ENCODE results near the gene ATL2.
"Not testable (repeated sequence)": the region's sequence is repeated elsewhere in the genome, so short reads cannot be mapped to it uniquely, and the experiment has no call there.

ATL2 gene

DNA sequence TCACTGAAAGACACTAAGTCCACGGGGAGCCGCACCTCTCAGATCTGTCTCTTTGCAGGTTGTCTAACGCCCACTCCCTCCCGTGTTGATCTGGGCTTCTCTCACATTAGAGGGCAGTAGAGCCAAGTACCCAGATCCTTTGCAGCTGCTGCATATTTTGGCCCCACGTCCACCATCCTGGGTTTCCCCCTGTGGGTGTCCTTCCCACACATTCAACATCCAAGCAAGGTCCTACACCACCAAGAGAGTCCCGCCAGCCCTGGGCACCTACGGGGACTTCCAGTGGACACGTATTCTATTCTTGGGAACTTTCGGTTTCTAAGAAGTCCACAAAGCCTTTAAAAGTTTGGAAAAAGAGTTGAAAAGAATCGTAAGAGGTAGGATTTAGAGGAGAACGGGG, 116.6 kb downstream of the ATL2 start:
- Histone ChIP-seq H3K4me1 (ENCODE audit: control insufficient read depth, insufficient read depth, low read length) (peaks cover 10% of the 10 kb centered on the region), H3K9me3 (ENCODE audit: control insufficient read depth, insufficient read depth, low read depth, low read length) (no peaks in the 10 kb centered on the region), H3K4me3 (ENCODE audit: low read depth, low read length) (no peak overlapping the region), H3K27ac (ENCODE audit: extremely low read depth, low read depth, low read length) (no peak overlapping the region), H3K36me3 (ENCODE audit: control insufficient read depth in 2 of 2, insufficient read depth in 1 of 2, low read length in 2 of 2) (no peaks in the 10 kb centered on the region)
- TF ChIP-seq, protein P1, sequence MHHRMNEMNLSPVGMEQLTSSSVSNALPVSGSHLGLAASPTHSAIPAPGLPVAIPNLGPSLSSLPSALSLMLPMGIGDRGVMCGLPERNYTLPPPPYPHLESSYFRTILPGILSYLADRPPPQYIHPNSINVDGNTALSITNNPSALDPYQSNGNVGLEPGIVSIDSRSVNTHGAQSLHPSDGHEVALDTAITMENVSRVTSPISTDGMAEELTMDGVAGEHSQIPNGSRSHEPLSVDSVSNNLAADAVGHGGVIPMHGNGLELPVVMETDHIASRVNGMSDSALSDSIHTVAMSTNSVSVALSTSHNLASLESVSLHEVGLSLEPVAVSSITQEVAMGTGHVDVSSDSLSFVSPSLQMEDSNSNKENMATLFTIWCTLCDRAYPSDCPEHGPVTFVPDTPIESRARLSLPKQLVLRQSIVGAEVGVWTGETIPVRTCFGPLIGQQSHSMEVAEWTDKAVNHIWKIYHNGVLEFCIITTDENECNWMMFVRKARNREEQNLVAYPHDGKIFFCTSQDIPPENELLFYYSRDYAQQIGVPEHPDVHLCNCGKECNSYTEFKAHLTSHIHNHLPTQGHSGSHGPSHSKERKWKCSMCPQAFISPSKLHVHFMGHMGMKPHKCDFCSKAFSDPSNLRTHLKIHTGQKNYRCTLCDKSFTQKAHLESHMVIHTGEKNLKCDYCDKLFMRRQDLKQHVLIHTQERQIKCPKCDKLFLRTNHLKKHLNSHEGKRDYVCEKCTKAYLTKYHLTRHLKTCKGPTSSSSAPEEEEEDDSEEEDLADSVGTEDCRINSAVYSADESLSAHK (tag by site-specific recombination; IDR thresholded peaks at IDR 0.05) = no peak
- TF ChIP-seq EGR2 (tag by site-specific recombination; IDR thresholded peaks at IDR 0.05; ENCODE audit: low read depth) (peak; percentile 61), ZFHX2 (tag by site-specific recombination; conservative IDR thresholded peaks at IDR 0.05) (peak; percentile 63)
- ChIA-PET CTCF (interaction anchor here (0.9 kb wide), 1 partner anchor 14 kb away, joined by 5 read pairs; no protein-coding TSS in a partner anchor), POLR2A (no interaction called here)

DNA sequence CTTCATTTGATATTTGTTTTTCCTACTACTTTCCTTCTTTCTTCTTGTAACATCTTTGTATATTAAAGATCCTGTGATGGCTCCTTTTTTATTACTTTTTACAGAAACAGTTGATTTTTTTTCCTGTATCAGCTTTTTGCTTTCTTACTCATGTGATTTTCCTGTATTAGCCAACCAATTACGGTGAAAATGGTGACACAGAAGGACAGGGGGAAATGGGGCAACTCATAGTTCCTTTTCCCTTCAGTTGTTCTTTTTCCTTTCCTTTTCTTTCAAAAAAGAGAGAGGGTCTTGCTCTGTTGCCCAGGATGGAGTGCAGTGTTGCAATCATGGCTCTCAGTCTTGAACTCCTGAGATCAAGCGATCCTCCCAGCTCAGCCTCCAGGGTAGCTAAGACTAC, 117.8 kb downstream of the ATL2 start:
- Histone ChIP-seq H3K9me3 (ENCODE audit: control insufficient read depth, insufficient read depth, low read depth, low read length) (no peaks in the 10 kb centered on the region), H3K4me1 (ENCODE audit: control insufficient read depth, insufficient read depth, low read length) (peaks cover 3% of the 10 kb centered on the region), H3K36me3 (ENCODE audit: control insufficient read depth in 2 of 2, insufficient read depth in 1 of 2, low read length in 2 of 2) (no peaks in the 10 kb centered on the region), H3K27ac (ENCODE audit: extremely low read depth, low read depth, low read length) (no peak overlapping the region), H3K4me3 (ENCODE audit: low read depth, low read length) (no peak overlapping the region)
- TF ChIP-seq ZNF843 (tag by site-specific recombination; IDR thresholded peaks at IDR 0.05) = no peak
- TF ChIP-seq, protein P2, sequence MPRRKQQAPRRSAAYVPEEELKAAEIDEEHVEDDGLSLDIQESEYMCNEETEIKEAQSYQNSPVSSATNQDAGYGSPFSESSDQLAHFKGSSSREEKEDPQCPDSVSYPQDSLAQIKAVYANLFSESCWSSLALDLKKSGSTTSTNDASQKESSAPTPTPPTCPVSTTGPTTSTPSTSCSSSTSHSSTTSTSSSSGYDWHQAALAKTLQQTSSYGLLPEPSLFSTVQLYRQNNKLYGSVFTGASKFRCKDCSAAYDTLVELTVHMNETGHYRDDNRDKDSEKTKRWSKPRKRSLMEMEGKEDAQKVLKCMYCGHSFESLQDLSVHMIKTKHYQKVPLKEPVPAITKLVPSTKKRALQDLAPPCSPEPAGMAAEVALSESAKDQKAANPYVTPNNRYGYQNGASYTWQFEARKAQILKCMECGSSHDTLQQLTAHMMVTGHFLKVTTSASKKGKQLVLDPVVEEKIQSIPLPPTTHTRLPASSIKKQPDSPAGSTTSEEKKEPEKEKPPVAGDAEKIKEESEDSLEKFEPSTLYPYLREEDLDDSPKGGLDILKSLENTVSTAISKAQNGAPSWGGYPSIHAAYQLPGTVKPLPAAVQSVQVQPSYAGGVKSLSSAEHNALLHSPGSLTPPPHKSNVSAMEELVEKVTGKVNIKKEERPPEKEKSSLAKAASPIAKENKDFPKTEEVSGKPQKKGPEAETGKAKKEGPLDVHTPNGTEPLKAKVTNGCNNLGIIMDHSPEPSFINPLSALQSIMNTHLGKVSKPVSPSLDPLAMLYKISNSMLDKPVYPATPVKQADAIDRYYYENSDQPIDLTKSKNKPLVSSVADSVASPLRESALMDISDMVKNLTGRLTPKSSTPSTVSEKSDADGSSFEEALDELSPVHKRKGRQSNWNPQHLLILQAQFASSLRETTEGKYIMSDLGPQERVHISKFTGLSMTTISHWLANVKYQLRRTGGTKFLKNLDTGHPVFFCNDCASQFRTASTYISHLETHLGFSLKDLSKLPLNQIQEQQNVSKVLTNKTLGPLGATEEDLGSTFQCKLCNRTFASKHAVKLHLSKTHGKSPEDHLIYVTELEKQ (tag by site-specific recombination; IDR thresholded peaks at IDR 0.05; ENCODE audit: borderline replicate concordance) = no peak
- no peak for TF ChIP-seq HOXA7 (CRISPR knock-in tag; IDR thresholded peaks at IDR 0.05; ENCODE audit: borderline replicate concordance)
- TF ChIP-seq ZNF416 (tag by site-specific recombination; IDR thresholded peaks at IDR 0.05) = no peak
- no peak for TF ChIP-seq IKZF3 (tag by site-specific recombination; IDR thresholded peaks at IDR 0.05)
- TF ChIP-seq, protein P3, sequence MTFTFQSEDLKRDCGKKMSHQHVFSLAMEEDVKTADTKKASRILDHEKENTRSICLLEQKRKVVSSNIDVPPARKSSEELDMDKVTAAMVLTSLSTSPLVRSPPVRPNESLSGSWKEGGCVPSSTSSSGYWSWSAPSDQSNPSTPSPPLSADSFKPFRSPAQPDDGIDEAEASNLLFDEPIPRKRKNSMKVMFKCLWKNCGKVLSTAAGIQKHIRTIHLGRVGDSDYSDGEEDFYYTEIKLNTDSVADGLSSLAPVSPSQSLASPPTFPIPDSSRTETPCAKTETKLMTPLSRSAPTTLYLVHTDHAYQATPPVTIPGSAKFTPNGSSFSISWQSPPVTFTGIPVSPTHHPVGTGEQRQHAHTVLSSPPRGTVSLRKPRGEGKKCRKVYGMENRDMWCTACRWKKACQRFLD (tag by site-specific recombination; IDR thresholded peaks at IDR 0.05) = no peak
- no peak for TF ChIP-seq ZBTB8A (tag by site-specific recombination; IDR thresholded peaks at IDR 0.05)
- no peak for TF ChIP-seq KLF8 (tag by site-specific recombination; IDR thresholded peaks at IDR 0.05)
- no peak for TF ChIP-seq ZNF585B (tag by site-specific recombination; IDR thresholded peaks at IDR 0.05)
- POLR2A ChIA-PET = no interaction called here
- CTCF ChIA-PET = interaction anchor here (0.6 to 0.9 kb wide), 2 partner anchors 13 to 969 kb away, joined by 3 to 5 read pairs; no protein-coding TSS in a partner anchor

DNA sequence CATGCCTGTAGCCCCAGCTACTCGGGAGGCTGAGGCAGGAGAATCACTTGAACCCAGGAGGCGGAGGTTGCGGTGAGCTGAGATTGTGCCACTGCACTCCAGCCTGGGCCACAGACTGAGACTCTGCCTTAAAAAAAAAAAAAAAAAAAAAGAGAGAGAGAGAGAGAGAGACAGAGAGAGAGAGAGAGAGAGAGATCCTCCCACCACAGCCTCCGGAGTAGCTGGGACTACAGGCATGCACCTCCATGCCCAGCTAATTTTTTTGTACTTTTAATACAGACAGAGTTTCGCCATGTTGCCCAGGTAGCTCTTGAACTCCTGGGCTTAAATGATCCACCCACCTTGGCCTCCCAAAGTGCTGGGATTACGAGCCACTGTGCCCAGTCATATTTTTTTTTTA, 119.4 kb downstream of the ATL2 start:
- H3K27ac ChIP-seq (ENCODE audit: extremely low read depth, low read depth, low read length); H3K36me3 ChIP-seq (ENCODE audit: control insufficient read depth in 2 of 2, insufficient read depth in 1 of 2, low read length in 2 of 2); H3K9me3 ChIP-seq (ENCODE audit: control insufficient read depth, insufficient read depth, low read depth, low read length); H3K4me3 ChIP-seq (ENCODE audit: low read depth, low read length); H3K4me1 ChIP-seq (ENCODE audit: control insufficient read depth, insufficient read depth, low read length); POLR2A ChIA-PET: not testable (repeated sequence)
- peak; percentile 95 for TF ChIP-seq ZNF596 (tag by site-specific recombination; IDR thresholded peaks at IDR 0.05)
- CTCF ChIA-PET = interaction anchor here (0.7 kb wide), 1 partner anchor 17 kb away, joined by 4 read pairs; no protein-coding TSS in a partner anchor

Measured in HEK293 (cell line).